ENCODE results near the gene TM6SF1.

GRCh38 chr15:83081256-83082014 lies 26.0 kb upstream of the TM6SF1 start:
- no peak for TF ChIP-seq CTCF (conservative IDR thresholded peaks at IDR 0.05 in 1 of 2, IDR thresholded peaks at IDR 0.05 in 1 of 2; ENCODE audit: low read depth in 1 of 2, low read length in 2 of 2)
- no peak for TF ChIP-seq EZH2 (IDR thresholded peaks at IDR 0.05; ENCODE audit: low read length, missing control alignments)

Data from fibroblast of lung (primary cell).